Limb (tissue), 2 donors: ENCODE results near the gene DLG5.
"Not testable (repeated sequence)": the region's sequence is repeated elsewhere in the genome, so short reads cannot be mapped to it uniquely, and the experiment has no call there.

Experiments
- DNase-seq, 2 donors: peaks; one replicate each; pipeline ENCODE4 v3.0.0-alpha.2; 2016; ENCODE audit errors: extremely low spot score in 2 of 2

The DLG5 gene

DNA sequence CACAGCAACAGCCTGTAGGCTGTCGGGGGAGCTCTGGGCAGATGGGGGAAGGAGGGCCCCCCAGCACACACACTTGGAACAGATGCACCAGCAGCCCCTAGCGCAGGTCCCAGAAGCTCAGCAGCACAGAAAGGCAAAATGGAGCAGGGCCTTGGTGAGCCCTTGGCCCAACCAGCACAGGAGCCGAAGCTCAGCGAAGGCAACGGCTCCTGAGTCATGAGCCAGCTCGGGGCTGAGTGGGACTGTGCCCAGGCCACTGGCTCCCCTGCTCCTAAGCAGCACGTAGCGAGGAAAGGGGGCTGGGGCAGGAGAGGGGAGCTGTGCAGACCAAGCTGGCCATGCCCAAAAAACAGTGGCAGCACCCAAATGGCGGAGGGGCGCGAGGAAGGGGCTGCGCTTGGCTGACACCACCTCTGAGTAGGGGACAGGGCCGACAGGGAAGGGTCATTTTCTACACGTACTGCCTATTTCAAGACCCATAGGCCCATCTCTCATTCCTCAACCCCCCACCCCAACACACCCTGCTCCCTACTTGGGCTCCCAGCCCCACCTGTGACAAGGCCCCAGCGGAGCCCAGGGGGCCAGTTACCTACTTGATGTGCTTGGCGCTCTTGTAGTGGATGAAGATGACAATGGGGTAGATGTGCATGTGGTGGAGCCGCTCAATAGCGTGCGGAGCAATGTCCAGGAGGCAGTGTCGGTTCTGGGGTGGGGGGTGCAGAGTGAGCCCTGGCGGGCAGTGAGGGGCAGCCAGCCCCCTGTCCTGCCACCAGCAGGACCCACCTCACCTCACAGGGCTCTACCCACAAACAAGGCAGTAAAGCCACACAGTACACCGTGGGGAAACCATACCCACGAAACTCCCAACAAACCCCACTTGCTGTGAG lies 132.1 kb downstream of the DLG5 start:
- DNase-seq = no peak

DNA sequence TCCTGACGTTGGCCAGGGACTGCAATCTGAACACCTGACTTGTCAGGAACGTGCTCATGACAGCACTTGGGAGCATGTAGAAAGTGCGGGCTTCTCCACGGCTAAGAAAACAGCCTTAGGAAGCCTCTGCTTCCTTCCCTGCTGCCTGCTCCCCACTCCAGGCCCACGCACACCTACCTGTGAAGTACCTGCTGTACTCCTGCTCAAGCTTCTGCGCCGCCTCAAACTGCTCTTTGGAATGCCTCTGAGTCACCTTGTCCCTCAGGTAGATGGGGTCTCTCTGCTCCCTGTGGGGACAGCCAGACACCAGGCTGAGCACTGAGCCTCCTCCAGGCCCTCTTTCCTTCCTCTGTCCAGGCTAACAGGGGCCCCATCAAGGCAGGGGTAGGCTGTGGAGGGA lies 132.7 kb downstream of the DLG5 start:
- no peak for DNase-seq

DNA sequence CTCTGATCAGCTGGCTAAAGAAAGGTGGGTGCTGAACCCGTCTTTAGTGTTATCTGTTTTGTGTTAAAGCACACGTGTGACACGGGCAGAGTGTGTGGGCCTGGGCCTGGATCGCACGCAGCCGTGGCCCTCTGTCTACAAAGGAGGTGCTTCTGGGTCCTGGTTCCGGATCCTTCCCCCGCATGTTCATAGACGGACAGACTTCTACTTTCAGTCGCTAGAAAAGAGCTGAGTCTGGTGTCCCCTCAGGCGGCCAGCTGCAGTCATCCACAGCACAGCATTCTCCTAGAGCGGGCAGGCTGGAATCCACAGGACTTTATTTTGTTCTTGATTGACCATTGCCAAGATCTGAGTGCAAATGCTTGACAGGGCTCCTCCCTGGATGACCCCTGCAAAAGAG lies 134.4 kb downstream of the DLG5 start:
- no peak for DNase-seq

DNA sequence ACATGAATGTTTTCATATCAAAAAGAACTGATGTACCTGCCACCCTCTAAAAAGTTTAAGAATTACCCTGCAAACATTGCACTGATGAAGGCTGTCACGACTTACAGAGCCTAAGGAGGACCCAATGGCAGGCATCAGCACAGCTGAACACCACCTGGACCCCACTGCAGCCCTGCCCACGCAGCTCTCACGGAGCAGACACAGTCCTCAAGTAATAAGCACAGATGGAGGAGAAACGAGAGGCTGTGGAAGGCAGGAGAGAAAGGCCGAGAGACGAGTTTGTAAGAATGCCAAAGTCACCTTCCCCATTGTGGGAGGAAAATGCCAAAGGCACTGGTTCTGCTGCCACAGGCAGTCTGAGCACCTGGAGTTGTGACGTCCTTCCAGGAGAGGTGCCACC lies 135.0 kb downstream of the DLG5 start:
- DNase-seq = no peak

DNA sequence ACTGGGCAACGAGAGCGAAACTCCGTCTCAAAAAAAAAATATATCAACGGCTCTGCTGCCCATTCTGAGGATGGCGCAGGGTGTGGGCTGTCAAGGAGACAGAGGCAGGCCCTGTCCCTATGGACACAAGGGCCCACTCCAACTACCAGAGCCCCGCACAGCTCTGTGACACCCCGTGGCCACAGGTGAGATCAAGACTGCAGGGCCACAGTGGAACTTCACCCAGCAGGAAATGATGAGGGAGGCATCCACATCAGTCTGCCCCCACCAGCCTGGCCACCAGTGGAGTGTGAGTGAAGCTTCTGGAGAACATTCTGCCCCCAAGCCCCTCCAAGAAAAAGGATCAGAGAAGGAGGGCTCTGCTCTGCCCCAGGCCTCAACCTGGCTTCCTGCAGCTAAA lies 136.7 kb downstream of the DLG5 start:
- DNase-seq = no peak

DNA sequence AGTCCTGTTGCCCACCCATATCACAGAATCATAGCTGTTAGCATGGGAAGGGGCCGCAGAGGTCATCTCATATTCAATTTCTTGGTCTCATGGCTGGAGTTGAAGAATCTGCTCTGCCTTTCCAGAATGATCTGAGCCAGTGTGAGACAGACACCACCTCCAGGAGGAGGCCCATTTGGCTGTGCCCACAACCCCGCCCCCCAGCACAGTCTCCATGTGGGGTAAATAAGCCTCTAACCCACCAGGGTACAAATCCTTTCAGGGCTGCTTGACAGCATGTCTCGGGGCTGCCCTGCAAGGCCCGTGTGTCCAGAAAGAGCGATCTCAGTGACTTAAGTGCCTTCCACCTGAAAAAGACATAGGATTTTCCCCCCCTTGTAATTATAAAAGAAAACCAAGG lies 137.5 kb downstream of the DLG5 start:
- no peak for DNase-seq

DNA sequence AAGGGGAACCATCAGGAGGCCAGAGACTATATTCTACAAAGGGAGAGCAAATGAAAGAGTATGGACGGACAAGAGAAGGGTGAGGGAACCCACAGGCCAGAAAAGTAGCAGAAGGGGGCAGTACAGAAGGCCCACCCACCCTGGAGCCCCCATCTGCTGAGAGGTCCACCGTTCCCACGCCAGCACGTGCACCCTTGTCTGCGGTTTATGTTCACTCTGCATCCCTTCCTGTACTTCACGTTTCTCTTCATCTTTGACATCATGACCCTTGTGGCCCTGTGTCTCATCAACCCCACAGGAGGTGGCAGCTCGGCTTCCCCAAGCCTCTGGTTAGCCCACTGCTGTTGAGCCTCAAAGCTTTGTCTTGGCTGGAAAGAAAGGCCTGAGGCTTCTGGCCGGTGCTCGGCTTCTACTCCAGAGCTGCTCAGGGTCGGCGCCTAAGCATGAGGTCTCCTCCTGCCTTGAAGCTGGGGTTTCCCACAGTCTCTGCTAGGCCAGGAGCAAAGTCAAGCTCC lies 138.0 kb downstream of the DLG5 start:
- no peak for DNase-seq

DNA sequence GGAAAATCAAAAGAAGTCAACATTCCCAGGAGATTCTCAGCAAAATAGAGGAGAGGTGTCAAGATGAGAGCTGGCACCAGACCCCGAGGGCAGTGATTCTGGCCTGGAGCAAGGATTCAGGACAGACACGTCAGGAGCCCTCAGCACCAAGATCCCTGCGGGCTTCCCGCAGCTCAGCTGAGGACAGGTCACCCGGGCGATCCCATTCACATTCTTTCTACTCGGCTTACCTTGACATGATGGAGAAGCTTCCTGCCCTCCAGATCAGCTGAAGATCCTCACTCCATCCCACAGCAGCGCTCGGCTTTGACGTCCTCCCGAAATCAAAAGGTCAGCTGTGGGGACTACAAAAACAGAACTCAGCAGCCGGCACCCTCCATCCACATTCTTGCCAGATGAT lies 139.1 kb downstream of the DLG5 start:
- DNase-seq = no peak

DNA sequence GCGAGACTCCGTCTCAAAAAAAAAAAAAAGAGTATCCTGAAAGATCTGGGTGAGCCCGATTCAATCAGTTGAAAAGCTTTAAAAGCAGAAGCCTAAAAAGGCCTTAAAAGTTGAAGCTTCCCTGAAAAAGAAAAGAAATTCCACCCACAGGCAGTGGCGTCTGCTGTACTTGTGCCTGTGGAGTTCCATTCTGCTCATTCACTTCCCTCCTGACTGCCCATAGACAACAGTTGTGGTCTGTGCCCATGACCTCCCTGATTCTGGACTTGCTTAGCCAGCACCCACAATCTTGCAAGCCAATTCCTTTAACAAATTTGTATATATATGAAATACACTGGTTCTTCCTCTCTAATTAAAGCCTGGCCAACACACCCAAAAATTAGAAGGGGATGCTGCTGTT lies 141.7 kb downstream of the DLG5 start:
- DNase-seq = no peak

DNA sequence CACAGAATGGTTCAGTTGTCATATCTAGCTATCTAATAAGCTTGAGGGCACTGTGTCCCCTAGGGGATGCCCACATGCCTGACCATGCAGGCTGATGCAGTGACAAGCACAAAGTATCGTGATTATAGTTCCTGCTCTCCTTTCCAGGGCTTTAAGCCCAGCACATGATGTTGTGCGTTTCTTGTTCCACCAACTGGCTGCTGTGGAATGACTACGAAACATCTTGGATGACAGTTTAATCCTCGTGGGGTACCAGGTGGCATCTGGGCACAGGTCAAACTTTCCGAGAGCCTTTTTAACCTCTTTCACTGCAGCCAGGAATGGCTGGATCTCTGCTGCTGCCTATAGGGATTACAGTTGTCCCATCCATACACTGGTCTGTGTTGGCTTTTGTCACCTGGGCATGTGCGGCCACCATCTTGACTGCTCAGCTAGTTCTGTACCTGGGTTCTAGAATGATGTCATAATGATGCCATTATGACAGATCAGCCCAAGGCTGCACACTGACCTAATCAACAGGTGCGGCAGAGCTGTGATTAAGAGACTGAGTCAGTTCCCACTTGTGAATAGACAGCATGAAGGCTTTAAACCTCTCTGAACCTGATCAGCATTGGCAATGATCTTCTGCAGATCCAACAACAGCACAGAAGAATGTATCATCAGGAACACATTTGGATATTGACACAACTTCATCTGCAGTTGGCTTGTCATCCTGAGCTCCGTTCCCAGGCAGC lies 144.1 kb downstream of the DLG5 start:
- no peak for DNase-seq

DNA sequence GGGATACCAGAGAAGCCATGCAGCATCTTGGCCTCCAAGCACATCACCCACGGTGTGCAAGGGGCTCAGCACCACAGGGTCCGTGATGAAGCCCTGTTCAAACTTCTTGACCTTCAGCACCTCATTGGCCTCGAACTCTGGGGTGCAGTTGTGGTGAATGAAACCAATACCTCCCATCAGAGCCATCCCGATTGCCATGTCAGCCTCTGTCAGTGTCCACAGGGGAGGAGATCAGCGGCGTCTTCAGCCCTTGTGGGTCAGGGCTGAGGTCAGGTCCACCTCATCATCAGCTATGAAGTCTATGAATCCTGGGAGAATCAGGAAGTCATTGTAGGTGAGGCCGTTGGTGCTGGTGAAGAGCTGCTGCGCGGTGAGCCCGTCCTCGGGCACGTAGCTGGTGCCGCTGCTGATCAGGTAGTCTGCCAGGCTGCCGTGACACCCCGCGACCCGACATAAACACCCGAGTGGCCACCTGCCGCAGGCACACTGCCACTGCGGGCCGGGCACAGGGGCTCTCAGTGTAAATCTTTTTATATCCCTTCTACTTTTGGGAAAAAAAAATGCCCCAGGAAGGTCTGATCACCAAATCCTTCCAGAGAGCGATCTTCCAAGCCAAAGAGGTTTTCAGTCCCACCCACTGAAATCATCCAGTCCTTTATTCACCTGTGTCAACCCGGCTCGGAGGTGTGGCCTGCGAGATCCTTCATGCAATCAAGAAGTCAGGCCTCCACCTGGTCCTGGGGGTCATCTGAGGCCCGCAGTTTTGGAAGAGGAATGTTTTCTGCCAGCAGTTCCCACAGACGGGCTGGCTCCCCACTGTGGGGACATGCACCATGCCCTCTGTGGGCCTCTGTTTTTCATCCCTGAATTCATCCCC lies 144.9 kb downstream of the DLG5 start:
- no peak for DNase-seq

DNA sequence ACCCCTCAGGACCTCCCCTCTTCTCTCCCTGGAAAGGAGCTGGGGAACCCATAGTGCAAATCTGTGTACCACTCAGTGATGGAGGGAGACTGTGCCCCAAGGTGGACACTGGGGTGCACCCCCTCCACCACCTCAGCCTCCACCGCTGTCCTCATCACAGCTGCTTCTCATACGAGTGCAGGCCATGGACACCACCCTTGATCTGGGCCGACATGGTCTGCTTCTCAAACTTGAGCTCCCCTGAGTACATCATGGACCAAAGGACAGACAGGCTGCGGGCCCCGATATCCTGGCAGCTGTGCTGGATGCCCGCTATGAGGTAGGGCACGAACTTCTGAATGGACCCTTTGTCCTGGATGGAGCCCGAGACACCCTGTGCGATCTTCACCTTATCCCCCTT lies 146.4 kb downstream of the DLG5 start:
- DNase-seq = no peak

DNA sequence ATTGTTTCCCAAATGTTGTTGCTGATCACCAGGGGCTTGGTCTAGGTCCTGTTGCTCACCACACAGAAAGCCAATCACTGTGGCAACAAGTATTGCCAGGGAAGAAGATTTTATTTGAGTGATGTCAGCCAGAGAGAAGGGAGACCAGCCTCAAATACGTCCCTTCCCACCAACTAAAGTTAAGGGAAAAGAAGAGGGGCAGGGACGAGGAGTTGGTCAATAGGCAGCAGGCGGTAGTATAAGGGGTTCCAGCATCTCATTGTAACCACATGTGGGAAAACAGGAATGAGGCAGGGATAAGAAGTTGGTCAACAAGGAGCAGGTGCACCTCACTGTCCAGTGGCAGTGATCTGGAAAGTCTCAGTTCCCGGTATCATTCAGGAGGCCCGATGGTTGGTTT lies 150.1 kb downstream of the DLG5 start:
- no peak for DNase-seq

DNA sequence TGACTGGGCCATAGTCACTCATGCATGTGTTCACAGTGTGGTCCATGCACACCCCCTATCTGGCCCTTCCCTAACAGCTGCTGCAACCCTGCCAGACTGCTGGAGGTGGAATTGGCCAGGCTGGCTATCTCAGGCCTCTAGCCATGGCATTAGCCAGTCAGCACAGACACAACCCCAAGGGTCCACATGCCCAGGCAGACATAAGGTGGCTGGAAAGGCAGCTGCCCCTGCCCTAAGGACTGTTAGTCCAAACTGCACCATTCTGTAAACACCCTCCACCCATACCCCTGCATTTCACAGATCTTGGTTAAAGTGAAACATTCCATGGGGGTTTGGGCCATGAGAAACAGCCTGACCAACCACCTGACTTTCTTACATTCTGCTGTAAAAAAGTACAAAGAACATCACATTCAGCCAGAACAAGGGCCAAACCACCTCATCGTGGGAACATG lies 151.6 kb downstream of the DLG5 start:
- no peak for DNase-seq

DNA sequence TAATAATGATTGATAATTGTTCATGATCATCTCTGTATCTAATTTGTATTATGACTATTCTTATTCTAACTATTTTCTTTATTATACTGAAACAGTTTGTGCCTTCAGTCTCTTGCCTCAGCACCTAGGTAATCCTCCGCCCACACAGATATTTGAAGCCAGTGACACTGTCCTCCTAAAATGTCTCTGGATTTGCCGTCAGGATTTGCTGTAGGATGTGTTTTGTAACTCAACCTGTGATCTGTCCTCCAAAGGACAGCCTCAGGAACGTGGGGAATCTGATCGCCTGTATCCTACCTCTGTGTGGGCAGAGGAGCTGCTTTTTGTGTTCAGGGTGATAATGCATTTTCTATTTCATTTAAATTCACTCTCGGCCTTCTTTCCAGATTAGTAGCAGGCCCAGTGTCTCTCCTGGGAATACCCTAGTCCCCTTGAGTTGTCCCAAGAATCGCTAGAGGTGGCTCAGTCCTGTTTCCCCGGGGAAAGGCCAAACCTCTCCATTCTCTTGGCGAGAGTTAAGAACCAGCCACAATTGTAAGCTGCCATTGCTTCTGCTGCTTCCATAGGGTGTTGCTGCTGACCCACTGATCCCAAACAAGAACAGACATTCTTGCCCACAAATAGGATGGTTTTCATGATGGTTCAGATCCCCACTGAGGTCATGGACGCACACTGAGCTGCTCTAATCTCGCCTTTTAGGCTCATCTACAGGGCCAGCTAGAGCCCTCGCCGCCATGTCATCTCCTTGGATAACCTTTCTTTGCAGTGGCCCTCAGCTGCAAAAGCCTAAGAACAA lies 152.7 kb downstream of the DLG5 start:
- DNase-seq = no peak

DNA sequence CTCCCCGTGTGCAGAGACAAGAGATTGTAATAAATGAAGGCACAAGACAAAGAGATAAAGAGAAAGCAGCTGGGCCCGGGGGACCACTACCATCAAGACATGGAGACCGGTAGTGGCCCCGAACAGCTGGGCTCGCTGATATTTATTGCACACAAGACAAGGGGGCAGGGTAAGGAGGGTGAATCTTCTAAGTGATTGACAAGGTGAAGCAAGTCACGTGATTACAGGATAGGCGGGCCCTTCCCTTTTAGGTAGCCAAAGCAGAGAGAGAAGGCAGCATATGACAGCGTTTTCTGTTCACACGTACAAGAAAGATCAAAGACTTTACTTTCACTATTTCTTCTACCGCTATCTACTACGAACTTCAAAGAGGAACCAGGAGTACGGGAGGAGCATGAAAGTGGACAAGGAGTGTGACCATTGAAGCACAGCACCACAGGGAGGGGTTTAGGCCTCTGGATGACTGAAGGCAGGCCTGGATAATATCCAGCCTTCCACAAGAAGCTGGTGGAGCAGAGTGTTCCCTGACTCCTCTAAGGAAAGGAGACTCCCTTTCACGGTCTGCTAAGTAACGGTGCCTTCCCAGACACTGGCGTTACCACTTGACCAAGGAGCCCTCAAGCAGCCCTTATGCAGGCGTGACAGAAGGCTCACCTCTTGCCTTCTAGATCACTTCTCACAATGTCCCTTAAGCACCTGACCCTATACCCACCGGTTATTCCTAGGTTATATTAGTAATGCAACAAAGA lies 153.5 kb downstream of the DLG5 start:
- DNase-seq = not testable (repeated sequence)

DNA sequence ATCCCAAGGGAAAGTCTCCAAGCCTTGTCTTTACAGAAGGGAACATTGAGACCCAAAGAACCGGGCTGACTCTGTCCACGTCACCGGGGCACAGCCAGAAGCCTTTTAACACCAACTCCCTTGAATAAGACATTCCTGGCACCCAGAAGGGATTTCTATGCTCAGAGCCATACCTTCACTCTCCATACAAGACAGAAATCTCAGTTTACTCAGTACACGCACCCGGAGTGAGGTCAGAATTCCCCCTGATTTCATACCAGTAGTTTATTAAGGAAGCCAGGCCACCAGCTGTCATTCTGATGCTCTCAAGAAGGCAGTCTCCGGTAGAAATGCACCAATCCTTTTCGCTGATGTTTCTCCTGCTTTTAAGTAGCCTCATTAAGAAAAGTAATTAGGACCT lies 154.7 kb downstream of the DLG5 start:
- DNase-seq = no peak

DNA sequence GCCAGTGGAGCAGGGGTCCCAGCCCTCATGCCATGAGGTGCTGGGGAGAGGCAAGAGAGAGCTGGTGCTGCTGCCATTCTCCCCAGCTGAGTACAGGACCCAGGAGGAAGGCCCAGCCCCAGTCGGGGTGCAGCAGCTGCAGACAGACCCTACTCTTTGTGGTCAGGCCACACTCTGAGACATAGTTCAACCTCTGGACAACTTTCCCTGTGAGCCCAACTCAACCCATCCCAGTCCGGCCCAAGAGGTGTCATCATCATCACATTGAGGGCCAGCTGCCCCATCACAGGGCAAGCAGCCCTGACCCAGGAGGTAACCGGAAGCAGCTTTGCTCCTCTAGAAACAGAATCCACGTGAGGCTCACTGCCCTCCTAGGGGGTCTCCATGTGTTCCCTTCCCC lies 155.1 kb downstream of the DLG5 start:
- no peak for DNase-seq

DNA sequence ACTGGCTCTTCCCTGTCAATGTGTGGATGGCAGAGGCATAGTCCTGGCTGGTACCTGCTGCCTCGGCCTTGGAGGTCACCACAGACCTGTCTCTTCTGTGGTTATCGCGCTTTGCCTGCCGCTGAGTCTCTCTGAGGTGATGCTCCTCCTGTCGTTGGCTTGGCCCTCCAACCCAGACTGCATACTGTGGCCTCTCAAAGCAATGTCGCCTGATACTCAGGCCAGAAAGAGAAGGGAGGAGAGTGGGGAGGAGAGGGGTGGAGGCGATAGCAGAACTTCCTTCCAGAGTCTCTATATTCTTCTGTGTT lies 155.7 kb downstream of the DLG5 start:
- no peak for DNase-seq
